ENCODE data around the gene DBNDD2.

DNA sequence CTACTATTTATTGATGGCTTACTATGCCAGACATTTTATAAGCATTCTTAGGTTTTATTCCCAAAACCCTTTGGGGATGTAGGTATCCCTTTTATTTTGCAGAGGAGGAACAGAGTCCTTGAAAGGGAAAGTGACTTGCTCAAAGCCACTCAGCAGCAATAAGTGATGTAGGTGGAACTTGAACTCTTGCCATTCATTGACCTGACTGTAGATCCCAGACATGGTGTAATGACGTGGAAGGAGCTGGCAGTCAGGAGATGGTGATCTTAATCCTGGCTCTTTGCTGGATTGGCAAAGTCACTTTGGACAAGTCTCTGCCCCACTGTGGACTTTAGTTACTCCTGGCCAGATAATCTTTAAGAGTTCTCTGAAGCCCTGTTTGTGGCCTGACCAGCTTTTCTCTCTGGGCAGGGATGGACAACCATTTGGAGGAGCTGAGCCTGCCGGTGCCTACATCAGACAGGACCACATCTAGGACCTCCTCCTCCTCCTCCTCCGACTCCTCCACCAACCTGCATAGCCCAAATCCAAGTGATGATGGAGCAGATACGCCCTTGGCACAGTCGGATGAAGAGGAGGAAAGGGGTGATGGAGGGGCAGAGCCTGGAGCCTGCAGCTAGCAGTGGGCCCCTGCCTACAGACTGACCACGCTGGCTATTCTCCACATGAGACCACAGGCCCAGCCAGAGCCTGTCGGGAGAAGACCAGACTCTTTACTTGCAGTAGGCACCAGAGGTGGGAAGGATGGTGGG, 1.6 kb downstream of the DBNDD2 start:
- TF ChIP-seq, protein P1, sequence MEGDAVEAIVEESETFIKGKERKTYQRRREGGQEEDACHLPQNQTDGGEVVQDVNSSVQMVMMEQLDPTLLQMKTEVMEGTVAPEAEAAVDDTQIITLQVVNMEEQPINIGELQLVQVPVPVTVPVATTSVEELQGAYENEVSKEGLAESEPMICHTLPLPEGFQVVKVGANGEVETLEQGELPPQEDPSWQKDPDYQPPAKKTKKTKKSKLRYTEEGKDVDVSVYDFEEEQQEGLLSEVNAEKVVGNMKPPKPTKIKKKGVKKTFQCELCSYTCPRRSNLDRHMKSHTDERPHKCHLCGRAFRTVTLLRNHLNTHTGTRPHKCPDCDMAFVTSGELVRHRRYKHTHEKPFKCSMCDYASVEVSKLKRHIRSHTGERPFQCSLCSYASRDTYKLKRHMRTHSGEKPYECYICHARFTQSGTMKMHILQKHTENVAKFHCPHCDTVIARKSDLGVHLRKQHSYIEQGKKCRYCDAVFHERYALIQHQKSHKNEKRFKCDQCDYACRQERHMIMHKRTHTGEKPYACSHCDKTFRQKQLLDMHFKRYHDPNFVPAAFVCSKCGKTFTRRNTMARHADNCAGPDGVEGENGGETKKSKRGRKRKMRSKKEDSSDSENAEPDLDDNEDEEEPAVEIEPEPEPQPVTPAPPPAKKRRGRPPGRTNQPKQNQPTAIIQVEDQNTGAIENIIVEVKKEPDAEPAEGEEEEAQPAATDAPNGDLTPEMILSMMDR (IDR thresholded peaks at IDR 0.05) = no peak
- no peak for TF ChIP-seq EZH2 (IDR thresholded peaks at IDR 0.05)

Data from neural progenitor cell (in vitro differentiated cells).